Stimulated activated CD4-positive, alpha-beta T cell treated with anti-CD3 and anti-CD28 coated beads, TNF-alpha, amount 100 ng/mL, for 24 hours (primary cell): ENCODE measurements around the gene THAP11.
"Not testable (repeated sequence)": the region's sequence is repeated elsewhere in the genome, so short reads cannot be mapped to it uniquely, and the experiment has no call there.

Experiments used
- DNase-seq, 3 experiments: peaks; one replicate each; pipeline ENCODE4 v3.0.0-alpha.2; 2020; ENCODE audit warnings: low read depth in 3 of 3

THAP11 gene

DNA sequence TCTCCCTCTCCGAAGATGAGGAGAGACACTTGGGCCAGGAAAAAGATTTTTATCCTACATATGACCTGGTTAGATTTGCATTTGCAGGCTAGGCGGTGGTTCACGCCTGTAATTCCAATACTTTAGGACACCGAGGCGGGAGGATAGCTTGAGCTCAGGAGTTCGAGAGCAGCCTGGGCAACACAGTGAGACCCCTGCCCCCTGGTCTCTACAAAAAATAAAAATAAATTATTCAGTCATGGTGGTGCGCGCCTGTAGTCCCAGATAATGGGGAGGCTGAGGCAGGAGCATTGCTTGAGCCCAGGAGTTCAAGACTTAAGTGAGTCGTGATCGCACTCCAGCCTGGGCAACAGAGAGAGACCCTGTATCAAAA lies 7.9 kb upstream of the THAP11 start:
- DNase-seq = no peak

DNA sequence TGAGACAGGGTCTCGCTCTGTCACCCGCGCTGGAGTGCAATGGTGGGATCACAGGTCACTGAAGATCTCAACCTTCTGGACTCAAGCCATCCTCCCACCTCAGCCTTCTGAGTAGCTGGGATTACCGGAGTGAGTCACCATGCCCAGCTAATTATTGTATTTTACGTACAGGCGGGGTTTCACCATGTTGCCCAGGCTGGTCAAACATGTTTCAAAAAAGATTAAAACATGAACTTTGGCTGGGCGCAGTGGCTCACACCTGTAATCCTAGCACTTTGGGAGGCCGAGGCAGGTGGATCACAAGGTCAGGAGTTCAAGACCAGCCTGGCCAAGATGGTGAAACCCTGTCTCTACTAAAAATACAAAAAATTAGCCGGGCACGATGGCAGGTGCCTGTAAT lies 4.9 kb upstream of the THAP11 start:
- DNase-seq = not testable (repeated sequence)

DNA sequence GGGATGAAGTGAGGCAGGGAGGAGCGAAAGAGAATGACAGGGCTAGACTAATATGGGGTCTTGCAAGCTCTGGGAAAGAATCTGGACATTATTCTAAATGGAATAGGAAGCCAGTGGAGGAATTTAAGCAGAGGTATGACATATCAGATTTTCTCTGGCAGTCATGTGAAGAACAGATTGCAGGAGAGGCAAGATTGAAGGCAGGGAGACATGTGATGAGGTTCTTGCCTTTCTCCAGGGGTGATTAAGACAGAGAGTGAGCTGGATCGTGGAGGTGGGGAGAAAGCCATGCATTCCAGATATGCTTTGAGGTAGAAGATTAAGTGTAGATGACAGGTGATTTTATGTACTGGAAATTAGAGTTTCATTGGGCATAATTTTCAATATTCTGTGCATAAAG lies 4.3 kb upstream of the THAP11 start:
- no peak for DNase-seq

DNA sequence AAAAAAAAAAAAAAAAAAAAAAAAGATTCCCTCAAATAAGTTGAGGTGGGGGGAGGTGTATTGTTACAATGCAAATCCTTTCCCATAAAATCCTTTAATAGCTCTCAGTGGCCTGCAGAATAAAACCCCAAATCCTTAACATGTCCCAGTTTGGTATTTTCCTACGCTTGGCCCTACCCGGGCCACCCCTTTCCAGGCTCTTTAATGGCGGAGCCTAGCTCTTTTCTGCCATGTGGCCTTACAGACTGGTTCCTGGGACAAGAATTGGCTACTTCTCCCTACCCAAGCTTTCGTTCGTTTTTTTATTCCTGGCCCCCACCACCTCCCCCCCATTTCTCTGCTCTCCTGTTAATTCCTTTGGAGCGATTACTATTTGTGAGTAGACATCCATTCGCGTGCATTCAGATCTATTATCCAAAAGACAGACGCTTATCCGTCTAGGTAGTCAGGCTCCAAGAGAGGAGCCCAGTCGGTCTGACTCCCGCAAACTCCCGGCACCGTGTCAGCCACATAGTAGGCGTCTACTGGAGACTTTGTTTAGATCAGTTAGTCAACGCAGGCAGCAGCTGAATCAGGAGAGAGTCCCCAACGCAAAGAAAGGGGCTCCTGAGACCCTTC lies 813 bp upstream of the THAP11 start:
- DNase-seq = no peak

DNA sequence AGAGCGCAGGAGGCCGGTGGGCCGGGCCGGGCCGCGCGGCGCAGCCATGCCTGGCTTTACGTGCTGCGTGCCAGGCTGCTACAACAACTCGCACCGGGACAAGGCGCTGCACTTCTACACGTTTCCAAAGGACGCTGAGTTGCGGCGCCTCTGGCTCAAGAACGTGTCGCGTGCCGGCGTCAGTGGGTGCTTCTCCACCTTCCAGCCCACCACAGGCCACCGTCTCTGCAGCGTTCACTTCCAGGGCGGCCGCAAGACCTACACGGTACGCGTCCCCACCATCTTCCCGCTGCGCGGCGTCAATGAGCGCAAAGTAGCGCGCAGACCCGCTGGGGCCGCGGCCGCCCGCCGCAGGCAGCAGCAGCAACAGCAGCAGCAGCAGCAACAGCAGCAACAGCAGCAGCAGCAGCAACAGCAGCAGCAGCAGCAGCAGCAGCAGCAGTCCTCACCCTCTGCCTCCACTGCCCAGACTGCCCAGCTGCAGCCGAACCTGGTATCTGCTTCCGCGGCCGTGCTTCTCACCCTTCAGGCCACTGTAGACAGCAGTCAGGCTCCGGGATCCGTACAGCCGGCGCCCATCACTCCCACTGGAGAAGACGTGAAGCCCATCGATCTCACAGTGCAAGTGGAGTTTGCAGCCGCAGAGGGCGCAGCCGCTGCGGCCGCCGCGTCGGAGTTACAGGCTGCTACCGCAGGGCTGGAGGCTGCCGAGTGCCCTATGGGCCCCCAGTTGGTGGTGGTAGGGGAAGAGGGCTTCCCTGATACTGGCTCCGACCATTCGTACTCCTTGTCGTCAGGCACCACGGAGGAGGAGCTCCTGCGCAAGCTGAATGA lies 606 bp downstream of the THAP11 start:
- DNase-seq = peak in 2 of 3 experiments; percentile 27 to 55

DNA sequence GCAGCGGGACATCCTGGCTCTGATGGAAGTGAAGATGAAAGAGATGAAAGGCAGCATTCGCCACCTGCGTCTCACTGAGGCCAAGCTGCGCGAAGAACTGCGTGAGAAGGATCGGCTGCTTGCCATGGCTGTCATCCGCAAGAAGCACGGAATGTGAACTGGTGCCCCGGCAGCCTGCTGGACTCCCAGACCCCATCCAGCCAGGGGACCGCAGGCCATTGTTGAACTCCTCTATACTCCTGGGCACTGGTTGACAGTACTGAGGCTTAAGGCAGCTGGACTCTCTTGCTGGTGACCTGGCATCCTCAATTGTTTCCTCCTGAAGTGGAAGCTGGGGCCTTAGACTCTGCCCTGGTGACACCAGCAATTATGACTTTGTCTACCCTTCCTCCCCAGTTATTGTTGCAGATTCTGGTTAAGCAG lies 1.2 kb downstream of the THAP11 start:
- DNase-seq = no peak

DNA sequence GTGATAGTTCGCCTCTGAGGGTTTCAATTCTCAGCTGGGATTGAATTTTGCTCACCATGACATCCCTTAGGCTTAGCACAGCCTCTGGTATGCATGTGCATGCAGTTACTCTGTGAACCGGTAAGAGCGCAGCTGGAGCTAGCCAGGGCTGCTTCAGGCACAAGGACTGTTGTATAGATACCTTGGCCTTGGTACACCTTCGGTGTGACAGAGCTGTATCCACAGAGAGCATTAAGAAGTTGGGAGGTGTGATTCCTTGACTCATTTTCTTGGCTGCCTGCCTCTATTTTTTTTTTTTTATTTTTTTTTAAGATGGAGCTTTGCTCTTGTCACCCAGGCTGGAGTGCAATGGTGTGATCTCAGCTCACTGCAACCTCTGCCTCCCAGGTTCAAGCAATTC lies 2.4 kb downstream of the THAP11 start:
- DNase-seq = no peak

DNA sequence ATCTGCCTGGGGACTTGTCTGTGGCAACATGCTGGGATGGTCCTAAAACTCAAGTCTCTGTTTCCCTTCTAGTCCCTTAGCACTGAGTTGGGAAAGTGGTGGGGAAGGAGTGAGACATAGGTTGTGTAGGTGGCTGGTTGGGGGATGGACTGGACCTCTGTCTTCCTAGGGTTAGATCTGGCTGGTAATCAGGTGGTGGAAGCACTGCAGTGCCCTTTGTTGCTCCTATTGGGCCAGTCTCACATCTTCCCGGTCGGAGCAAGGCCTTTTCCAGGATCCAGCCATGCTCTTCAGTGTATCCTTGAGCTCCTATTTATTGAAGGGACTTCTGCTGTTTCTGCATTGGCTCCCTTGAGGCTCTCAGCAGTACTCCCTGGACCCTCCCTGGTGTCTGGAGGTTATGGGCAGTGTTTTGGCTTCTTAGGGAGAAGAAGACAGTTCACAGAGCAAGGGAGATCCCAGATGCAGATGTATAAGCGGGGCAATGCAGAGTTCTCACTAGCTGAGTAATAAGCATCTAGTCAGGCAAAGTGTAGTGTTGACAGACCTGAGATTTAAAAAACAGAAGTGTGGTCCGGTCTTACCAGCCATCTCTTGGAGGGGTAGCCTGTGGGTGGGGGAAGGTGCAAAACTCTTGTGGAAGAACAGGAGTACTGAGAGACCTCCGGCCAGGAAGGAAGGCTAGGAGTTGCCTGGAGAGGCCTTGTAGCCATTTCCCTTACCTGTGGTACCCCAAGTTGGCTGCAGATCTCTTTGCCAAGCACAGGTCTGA lies 3.4 kb downstream of the THAP11 start:
- no peak for DNase-seq

DNA sequence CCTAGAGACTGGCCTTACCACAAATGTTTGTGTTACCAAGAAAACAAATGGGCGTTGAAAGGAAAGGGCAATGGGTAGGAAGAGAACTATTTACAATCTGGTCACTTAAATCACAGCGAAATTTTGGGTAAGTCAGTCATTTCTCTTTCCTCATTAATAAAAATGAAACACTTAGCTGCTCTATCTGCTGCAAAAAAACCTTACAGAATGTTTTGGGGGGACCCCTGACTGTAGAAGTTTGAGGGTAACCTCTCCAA lies 3.9 kb downstream of the THAP11 start:
- DNase-seq = no peak

DNA sequence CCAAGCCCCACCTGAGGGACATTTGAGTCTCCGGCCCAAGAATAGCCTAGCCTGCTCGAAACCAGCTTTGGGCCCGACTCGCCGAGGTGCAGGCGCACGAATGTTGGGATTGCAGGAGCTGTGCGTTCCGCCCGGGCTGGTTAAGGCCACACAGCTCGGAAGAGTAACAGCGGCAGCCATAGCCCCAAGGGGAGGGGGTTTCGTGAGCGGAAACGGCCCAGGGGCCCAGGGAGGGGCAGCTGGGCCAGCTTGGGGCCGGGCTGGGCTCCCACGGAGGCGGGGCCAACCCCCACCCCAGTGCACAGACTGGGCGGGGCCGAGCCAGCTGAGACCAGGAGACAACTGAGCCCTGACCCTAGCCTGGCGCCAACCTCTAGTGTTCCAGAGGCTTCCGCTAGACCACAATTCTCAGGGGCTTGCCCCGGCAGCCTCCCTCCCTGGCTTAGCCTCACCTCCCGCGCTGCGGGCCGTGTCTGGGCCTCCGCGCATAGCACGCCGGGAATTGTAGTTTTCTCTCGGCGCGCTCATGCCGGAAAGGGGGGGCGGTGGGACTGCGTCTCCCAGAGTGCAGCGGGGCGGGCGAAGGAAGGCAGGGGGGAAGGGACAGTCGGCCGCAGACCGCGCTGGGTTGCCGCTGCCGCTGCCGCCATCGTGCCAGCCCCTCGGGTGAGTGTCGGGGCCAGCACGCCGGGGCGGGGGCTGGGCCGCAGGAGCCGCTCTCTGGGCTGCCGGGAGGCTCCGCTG lies 4.4 kb downstream of the THAP11 start, which contains the start of gene NUTF2:
Gene NUTF2, plus strand, starts transcription at position 614 of the 744 bp plus-strand sequence. CDS start 18,198 bp downstream, outside the sequence.
- DNase-seq = peak; percentile 90 to 95 (median 94)

DNA sequence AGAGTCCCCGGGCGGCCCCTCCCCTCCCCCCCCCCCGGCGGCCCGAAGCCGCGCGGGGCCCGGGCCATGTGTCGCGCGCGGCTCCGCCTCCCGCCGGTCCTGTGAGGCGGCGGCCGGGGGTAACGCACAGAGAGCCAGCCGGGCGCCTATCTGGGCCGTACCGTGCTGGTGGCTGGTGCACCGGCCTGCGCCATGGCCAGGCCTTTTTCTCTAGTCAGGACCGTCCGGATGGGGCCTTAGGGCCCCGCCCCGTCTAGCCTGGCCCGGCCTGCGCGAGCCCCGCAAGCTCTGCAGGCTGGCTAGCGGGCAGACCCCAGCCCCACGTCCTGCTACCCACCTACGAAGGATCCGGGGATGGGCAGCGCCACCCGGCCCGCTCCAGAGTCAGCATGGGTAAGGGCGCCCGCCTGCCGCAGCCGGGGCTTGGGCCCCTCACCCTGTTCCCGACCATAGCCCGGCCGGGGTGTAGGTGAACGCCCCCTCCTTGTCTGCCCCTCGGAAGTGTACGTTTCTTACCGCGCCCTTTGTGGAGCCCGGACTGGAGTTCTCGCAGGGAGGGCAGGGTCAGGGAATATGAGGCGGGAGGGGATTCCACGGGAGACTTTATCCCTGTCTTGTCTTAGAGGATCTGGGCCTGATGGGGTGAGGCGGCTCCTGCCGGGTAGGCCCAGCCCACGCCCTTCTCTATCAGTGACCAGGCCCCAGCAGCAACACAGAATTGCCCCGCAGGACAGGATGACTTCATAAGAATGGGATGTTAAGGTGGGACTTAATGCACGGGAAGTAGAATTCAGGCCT lies 5.1 kb downstream of the THAP11 start, which contains the start of gene CENPT:
Gene CENPT, minus strand, starts transcription at position 630 of the 798 bp plus-strand sequence. CDS start 13,834 bp downstream, outside the sequence.
- peak in 1 of 3 experiments; percentile 23 for DNase-seq

DNA sequence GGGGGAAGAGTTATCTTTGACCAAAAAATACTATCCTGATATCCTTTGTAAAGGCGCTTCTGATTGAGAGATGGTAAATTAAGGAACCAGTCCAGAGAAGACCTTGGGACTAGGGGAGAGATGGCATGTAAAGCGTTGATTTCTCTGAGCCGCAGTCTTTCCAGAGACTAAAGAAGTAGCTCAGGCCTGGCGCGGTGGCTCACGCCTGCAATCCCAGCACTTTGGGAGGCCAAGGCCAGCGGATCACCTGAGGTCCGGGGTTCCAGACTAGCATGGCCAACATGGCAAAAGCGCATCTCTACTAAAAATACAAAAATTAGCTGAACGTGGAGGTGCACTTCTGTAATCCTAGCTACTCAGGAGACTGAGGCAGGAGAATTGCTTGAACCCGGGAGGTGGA lies 6.0 kb downstream of the THAP11 start:
- no peak for DNase-seq

DNA sequence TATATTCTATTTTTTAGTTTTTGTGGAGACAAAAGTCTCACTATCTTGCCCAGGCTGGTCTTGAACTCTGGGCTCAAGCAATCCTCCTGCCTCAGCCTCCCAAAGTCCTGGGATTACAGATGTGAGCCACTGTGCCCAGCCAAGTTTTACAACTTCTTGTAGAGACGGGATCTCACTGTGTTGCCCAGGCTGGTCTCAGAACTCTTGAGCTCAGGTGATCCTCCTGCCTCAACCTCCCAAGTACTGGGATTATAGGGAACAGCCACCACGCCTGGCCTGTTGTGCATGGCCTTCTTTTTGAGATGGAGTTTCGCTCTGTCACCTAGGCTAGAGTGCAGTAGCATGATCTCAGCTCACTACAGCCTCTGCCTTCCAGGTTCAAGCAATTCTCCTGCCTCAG lies 11.6 kb downstream of the THAP11 start:
- no peak for DNase-seq

DNA sequence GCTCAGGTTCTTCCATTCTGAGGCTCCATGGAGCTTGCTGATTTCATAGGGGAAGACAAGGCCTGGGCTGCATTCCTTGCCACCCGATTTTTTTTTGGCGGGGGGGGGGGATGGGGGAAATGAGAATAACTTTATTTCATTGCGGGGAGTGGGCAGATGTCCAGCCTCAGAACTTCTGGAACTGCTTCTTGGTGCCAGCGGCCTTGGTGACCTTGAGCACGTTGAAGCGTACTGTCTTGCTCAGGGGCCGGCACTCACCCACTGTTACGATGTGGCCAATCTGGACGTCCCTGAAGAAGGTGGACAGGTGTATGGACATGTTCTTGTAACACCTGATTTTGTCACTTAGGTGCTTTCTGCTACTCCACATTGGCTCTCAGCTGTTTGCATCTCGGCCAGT lies 13.7 kb downstream of the THAP11 start:
- no peak for DNase-seq

DNA sequence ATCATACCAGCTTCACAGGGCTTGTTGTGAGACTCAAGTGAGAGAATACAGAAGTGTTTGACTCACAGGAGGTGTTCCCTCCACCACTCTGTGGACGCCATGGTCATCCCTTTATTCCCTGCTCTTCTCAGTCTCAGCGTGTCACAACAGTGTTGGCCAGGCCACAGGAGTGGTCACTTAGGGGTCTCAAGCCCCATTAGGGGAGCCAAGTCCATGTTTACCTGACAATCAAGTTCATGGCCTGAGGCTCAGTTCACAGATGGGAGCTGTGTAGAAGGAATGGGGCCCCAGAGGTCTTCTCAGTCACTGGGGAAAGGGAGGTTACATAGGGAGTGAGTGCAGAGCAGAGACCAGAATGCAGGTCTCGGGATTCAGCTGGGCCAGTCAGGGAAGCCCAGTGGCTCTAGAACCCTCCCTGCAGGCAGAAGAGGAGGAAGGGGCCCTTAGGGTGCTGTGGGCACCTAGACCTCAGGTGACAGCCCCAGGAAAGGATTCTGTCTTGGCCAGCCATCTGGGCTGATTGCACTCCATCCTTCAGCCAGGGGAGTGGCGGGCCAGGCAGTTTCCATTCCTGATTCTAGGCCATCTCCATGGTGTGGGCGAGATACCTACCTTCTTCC lies 14.9 kb downstream of the THAP11 start:
- no peak for DNase-seq

DNA sequence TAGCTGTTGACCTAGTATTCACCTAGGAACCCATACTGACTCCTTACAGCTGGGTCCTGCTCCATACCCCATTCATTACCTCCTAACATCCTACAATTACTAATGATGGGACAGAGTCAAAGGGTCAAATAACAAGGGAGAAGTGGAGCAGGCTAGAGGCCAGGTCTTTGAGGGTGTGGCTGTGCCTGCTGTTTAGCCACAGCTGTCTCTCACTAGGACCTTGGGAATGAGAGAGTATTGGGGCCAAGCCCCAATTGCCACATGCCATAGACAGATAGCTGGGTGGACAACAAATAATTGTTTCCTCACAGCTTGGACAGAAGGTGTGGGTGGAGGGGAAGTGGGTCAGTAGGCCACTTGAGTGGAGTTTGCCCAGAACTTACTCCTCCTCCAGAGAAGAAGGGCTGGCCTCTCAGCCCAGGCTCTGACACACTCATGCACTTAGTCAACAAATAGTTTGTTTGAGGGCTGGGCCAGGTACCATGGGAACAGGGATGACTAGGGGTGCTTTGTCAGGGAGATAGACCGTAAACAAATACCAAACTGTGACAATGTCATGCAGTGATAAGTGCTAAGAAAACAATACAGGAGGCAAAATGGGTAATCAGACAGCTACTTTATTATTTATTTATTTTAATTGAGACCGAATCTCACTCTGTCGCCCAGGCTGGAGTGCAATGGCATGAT lies 15.6 kb downstream of the THAP11 start:
- DNase-seq = no peak

DNA sequence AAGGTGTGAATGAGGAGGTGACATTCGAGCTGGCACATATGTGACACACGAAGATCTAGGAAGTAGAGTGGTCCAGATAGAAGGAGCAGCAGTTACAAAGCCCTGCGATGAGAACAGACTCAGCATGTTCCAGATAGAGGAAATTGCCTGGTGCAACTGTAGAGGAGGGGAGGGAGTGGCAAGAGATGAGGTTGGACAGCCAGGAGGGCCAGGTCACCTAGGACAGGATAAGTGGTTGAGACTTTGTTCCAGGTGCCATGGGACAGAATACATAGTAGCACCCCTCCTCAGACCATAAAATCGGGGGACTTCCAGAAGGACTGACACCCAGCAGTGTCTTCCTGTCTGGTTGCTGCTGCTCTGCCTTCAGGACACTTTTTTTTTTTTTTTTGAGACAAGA lies 16.4 kb downstream of the THAP11 start:
- no peak for DNase-seq

DNA sequence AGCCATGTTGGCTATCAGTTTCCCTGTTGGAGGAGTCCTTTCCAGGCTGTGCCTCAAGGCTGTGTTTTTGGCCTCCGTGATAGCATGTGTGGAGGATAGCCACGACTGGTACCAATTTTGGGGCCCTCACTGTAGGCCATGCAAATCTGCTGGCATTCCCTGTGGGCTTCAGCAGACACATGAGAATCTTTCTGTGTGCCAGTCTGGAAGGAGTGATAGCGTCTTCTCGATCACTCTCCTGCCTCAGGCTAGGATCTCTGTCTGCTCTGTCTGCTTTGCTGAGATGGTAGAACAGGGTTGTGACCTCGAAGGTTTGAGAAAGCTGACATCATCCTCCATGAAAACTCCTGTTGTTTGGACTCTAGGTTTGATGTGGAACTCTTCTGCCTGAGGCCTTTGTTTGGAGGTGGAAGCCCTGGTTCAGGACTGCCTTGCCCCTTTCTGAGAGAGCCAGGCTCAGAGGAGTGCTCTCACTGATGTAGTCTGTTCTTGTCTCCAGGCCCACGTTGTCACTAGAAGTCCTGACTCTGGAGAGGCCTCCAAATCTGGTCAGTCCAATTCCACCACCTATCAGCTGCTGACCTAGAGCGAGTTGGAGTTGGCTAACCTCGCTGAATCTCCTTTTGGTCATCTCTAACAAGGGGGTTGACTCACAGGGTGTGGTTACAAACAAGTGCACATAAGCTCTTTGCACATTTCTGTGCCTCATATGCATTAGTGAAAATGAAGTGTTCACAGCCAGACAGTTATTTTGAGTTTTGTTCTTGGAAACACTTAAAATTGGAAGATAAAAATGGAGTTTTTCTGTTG lies 18.7 kb downstream of the THAP11 start:
- DNase-seq = no peak

DNA sequence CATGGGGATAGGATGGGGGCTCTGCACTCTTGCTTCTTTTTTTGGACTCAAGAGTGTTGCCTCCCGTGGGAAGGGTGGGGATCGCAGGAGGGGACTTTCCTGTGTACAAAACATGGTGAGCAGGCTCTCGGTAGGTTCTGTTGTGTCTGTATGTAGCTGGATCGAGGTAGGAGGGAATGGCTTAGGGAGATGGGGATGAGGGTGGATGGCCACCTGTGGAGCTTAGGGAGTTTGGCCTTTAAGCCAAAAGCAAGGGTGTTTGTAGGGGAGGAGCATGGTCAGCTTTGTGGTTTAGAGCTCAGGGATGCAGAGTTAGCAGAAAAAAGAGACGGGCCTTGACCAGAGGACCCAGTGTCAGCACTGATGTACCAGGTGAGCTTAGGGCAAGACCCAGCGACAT lies 19.8 kb downstream of the THAP11 start:
- DNase-seq = no peak
